GM12878 (cell line): ENCODE measurements around the gene MEN1.

Experiments
- CEBPB ChIP-seq, 2 experiments: fragments of 150-350 bp in 1 of 2; IDR thresholded peaks; 2 replicates each; pipeline ENCODE4 v1.6.1; 2012 to 2014; ENCODE audit warnings: low read depth in 2 of 2, low read length in 2 of 2, borderline replicate concordance in 1 of 2, inconsistent platforms in 1 of 2
- CTCF ChIP-seq, 3 experiments: IDR thresholded peaks in 2 of 3; conservative IDR thresholded peaks in 1 of 3; 2 replicates each; pipeline ENCODE4 v1.5.1; 2011; ENCODE audit warnings: low read depth in 3 of 3, low read length in 3 of 3, mild to moderate bottlenecking in 3 of 3, control low read depth in 2 of 3, moderate library complexity in 2 of 3, inconsistent platforms in 1 of 3, mixed read lengths in 1 of 3; ENCODE audit not compliant: control insufficient read depth in 2 of 3, insufficient read depth in 1 of 3; ENCODE audit errors: extremely low read depth in 1 of 3
- EZH2 ChIP-seq: IDR thresholded peaks from 2 replicates; pipeline ENCODE4 v1.6.1; 2012; ENCODE audit warnings: low read depth, mild to moderate bottlenecking, control low read depth, inconsistent platforms, low read length, borderline replicate concordance; ENCODE audit not compliant: control insufficient read depth
- KAT2A ChIP-seq: conservative IDR thresholded peaks from 2 replicates; pipeline ENCODE4 v1.6.1; 2011; ENCODE audit warnings: low read depth, low read length; ENCODE audit not compliant: control insufficient read depth
- MTA2 ChIP-seq: fragments of 450-650 bp; IDR thresholded peaks from 2 replicates; pipeline ENCODE4 v1.6.1; 2016; ENCODE audit warnings: low read depth, mild to moderate bottlenecking, moderate library complexity
- NFIC ChIP-seq: IDR thresholded peaks from 2 replicates; pipeline ENCODE4 v1.6.1; 2012; ENCODE audit warnings: low read depth, mild to moderate bottlenecking, inconsistent platforms, low read length, moderate library complexity
- PBX3 ChIP-seq: IDR thresholded peaks from 2 replicates; pipeline ENCODE4 v1.6.1; 2011; ENCODE audit warnings: mild to moderate bottlenecking, low read depth, low read length, moderate library complexity; ENCODE audit not compliant: insufficient replicate concordance
- POLR2A ChIP-seq: IDR thresholded peaks from 2 replicates; pipeline ENCODE4 v1.6.1; 2011; ENCODE audit warnings: low read depth, mild to moderate bottlenecking, low read length
- RAD21 ChIP-seq: IDR thresholded peaks from 2 replicates; pipeline ENCODE4 v1.6.1; 2011; ENCODE audit warnings: mild to moderate bottlenecking, low read depth, low read length, moderate library complexity; ENCODE audit not compliant: insufficient read depth
- ZZZ3 ChIP-seq: IDR thresholded peaks from 2 replicates; pipeline ENCODE4 v1.6.1; 2011; ENCODE audit warnings: low read depth; ENCODE audit not compliant: control insufficient read depth, insufficient read length

GRCh38 chr11:64810271-64810890 is at the start of gene MEN1:
- TF ChIP-seq POLR2A, result peak; percentile 80
- TF ChIP-seq RAD21, result no peak
- no peak for TF ChIP-seq ZZZ3
- TF ChIP-seq MTA2, result no peak
- TF ChIP-seq NFIC, result no peak
- TF ChIP-seq PBX3, result no peak
- TF ChIP-seq CEBPB (IDR thresholded peaks at IDR 0.05; ENCODE audit: borderline replicate concordance in 1 of 2, low read depth in 2 of 2, low read length in 2 of 2), result no peak
- no peak for TF ChIP-seq KAT2A
- no peak for TF ChIP-seq EZH2
- TF ChIP-seq CTCF (IDR thresholded peaks at IDR 0.05 in 2 of 3, conservative IDR thresholded peaks at IDR 0.05 in 1 of 3; ENCODE audit: control insufficient read depth in 2 of 3, extremely low read depth in 1 of 3, insufficient read depth in 1 of 3, low read depth in 3 of 3, low read length in 3 of 3), result no peak
